Measurements from ENCODE around the gene ERC1.

DNA sequence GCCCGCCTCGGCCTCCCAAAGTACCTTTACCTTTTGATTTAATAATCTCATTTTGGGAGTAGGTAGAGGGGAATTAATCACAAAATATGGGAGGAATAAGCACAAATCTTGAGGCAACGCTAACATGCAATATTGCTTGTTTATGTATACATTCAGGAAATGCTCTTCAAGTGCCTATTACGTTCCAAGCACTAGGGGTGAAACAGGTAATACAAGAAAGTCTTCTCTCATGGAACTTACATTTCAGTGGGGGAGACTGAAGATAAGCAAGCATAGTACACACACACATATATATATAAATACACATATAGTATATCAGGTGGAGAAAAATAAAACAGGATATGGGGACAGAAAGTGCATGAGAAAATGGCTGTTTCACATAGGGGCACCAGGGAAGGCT lies 19.0 kb upstream of the ERC1 start:
- TF ChIP-seq, protein P1, sequence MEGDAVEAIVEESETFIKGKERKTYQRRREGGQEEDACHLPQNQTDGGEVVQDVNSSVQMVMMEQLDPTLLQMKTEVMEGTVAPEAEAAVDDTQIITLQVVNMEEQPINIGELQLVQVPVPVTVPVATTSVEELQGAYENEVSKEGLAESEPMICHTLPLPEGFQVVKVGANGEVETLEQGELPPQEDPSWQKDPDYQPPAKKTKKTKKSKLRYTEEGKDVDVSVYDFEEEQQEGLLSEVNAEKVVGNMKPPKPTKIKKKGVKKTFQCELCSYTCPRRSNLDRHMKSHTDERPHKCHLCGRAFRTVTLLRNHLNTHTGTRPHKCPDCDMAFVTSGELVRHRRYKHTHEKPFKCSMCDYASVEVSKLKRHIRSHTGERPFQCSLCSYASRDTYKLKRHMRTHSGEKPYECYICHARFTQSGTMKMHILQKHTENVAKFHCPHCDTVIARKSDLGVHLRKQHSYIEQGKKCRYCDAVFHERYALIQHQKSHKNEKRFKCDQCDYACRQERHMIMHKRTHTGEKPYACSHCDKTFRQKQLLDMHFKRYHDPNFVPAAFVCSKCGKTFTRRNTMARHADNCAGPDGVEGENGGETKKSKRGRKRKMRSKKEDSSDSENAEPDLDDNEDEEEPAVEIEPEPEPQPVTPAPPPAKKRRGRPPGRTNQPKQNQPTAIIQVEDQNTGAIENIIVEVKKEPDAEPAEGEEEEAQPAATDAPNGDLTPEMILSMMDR (IDR thresholded peaks at IDR 0.05): no peak
- TF ChIP-seq POLR2AphosphoS5 (IDR thresholded peaks at IDR 0.05): no peak
